ENCODE results near the gene RNU5D-1.
"Not testable (repeated sequence)": the region's sequence is repeated elsewhere in the genome, so short reads cannot be mapped to it uniquely, and the experiment has no call there.

The RNU5D-1 gene

DNA sequence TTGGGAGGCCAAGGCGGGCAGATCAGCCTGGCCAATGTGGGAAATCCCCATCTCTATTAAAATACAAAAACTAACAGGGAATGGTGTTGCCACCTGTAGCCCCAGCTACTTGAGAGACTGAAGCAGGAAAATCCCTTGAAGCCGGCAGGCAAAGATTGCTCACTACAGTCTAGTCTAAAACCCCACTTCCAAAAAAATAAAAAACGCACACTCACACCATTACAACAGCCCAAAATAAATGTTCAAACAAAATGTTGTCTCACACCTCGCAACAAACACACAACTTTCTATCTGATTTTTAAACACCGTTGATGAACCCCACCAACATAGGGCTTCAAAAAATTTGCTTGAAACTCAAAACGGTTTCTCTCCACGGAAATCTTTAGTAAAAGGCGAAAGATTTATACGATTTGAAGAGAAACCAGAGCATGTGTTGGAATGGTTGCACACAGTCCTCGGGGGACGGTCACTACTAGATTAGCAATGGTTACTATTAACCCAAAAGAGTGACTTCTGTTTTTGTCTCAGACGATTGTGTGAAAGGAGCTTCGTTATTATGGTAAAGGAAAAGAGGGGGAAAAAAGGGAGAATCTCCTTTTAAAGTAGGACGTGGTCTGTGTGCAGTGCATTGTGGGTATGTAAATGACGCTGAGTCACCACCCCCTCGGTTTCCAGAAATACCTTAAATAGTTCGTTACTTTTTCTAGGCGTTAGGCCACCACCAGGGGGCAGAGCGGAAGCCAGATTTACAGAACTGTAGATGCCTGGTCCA is at the start of gene RNU5D-1:
TSS of gene RNU5D-1 (minus strand) at position 430 of the 772 bp plus-strand sequence.
- DNase-seq: peak; percentile 90

DNA sequence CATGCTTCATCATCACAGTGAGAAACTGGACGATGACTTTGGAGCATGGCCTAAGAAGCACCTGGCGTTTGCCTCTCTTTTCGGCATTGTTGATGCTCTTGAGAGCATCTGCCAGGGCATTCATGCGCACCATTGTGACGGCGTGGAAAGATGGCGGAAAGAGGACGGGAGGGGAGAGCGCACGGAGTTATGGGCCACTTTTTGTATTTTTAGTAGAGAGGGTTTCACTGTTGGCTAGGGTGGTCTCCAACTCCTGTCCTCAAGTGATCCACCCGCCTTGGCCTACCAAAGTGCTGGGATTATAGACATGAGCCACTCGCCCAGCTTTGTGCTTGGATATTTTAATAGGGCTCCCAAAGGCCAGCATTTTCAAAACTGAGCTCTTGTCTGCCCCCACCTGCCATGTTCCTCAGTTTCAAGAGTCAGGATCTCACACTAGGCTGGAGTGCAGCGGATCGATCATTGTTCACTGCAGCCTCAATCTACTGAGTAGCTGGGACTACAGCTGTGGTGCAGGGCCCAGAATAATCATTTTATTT is 49.7 kb upstream of the RNU5D-1 start:
- no peak for DNase-seq

DNA sequence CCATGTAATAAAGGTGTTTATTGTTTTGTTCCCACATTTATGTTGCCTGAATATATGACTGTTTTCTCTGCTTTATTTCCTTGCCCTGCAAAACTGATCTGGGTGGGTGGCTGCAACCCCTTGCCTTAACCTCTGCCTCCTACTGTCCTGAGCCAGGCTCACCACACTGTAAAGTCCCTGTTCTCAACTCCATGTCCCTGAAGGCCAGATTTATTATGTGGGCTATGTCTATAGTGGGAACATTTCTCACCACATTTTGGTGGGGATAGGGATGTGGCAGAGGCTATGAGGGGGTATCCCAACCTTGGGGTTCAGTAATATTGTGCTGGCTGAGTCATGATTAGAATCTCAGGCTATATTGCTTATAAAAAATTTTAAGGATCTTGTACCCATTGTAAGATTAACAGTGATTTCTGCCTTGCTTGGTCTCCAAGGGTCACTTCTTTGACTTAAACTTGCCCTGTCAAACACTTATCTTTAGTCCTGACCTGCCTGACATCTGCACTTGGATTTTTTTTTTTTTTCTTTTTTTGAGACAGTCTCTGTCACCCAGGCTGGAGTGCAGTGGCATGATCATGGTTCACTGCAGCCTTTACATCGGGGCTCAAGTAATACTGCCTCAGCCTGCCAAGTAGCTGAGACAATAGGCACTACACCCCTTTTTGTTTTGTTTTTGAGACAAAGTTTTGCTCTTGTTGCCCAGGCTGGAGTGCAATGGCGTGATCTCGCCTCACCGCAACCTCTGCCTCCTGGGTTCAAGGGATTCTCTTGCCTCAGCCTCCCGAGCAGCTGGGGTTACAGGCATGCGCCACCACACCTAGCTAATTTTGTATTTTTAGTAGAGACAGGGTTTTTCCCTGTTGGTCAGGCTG is 48.0 kb upstream of the RNU5D-1 start:
- no peak for DNase-seq

DNA sequence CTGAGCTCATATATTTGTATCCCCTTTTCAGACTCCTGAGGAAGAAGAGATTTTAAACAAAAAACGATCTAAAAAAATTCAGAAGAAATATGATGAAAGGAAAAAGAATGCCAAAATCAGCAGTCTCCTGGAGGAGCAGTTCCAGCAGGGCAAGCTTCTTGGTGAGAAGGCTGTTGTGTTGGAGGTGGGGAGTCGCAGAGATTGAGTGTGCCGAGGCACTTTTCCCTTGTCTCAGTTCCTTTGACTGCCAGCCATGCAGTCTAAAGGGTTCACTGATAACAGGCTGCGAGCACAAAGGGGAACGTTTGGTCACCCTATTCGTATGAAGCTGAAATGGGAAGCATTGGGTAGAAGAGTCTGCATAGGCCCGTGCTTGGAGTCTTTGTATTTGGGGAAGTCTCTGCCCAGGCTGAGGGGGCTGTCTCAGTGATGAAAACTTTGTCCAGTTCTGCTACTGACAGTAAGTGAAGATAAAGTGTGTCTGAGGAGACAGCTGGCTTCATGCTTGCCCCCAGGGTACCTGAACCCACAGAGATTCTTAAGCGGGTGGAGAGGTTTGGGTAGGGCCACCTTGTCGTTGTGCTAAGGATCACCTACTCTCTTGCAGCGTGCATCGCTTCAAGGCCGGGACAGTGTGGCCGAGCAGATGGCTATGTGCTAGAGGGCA is 47.1 kb upstream of the RNU5D-1 start:
- DNase-seq: no peak

DNA sequence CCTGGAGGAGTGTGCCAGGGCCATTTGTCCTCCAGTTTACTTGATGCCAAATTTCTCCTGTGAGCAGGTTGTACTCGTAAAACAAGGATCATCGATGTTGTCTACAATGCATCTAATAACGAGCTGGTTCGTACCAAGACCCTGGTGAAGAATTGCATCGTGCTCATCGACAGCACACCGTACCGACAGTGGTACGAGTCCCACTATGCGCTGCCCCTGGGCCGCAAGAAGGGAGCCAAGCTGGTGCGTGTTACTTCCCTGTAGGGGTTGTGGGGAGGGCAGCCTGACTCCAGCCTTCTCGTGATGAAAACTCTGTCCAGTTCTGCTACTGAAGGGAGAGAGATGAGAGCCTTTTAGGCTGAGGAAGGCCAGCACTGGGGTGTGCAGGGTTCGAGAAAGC is 46.6 kb upstream of the RNU5D-1 start:
- no peak for DNase-seq

DNA sequence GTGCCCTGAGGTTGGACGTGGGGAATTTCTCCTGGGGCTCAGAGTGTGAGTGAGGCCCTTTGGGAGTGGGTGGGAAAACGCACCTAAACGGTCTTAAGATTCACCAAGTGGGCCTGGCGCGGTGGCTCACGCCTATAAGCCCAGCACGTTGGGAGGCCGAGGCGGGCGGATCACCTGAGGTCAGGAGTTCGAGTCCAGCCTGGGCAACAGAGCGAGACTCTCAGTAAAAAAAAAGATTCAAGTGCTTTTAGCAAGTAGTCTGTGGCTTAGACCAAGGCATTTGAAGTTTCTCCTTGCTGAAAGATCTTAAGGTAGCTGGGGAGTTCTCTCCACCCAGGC is 45.7 kb upstream of the RNU5D-1 start:
- DNase-seq: no peak

DNA sequence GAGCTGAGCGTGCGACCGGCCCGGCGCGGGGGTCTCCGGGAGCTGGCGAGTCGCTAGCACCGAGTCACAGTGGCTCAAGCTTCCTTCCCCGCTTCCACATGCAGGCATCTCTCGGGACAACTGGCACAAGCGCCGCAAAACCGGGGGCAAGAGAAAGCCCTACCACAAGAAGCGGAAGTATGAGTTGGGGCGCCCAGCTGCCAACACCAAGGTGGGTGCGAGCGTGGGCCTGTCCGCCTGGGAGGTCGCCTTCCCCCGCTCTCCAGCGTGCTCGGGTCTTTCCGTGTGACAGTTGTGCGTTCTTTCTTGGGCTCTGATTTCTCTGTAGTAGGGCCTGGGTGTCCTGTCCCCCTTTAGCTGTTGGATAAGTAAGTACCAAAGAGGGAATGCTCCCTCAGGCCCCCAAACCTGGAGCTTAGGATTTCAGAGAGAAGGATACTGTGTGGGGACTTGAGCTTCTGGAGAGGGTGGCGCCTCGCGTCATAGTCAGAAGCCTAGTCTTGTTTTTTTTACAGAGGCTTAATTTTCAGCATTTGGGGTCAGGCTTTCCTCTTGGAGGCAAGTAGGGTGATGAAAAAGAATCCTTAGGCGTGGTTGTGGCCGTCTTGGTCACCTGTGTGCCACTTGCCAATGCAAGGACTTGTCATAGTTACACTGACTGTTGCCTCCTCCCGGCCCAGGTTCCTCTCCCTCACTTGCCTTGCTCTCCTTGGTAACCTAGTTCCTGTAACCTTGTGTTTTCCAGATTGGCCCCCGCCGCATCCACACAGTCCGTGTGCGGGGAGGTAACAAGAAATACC is 45.2 kb upstream of the RNU5D-1 start:
- DNase-seq: no peak

DNA sequence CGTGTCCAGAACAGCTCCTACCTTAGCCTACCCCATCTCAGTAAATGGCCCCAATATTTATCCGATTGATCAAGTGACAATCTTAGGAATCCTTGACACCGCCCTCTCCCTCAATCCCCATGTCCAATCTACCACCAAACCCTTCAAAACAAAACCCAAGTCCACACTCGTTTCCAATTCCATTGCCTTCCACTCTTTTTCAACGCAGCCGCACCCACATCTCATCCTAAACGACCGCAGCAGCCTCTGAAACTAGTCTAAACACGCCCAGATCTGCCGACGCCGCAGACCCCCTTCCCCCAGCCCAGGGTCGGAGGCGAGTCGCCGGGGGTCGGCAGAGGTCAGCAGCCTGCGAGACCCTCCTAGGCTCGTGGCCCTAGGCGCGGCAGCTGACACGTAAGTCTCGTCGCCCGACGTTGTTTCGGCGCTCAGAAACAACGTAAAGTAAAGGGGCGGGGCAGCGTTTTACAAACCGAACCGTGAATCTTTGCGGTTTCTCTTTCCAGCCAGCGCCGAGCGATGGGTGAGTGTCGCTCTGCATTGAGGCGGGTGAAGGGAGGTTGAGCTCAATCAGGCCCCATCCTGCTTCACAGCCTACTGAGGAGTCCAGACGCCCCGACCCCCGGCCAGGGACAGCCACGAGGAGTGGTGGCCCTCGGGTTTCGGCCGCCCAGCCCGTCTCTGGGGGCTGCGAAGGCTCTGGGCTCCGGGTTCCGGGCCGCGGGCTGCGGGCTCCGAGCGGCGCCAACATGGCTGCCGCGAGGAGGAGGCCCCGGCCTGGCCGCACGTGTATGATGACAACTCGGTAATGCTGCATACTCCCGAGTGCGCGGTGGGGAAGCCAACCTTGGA is 44.3 kb upstream of the RNU5D-1 start, which contains the start of gene RPS8:
TSS of gene RPS8 (plus strand) at position 463 of the 852 bp plus-strand sequence. CDS start at position 520, 57 bp downstream.
- DNase-seq: peak; percentile 96

DNA sequence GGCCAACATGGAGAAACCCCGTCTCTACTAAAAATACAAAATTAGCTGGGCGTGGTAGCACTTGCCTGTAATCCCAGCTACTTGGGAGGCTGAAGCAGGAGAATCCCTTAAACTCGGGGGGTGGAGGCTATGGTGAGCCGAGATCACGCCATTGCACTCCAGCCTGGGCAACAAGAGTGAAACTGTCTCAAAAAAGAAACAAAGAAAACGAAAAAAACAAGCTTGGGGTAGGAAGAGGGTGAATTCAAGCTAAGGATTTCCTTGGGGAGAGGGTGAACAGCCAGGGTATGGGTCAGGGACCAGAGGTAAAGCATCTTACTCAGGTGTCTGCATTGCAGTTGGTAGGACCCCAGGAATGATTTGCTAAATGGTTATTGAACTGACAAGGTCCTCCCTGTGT is 35.5 kb upstream of the RNU5D-1 start:
- DNase-seq: not testable (repeated sequence)

DNA sequence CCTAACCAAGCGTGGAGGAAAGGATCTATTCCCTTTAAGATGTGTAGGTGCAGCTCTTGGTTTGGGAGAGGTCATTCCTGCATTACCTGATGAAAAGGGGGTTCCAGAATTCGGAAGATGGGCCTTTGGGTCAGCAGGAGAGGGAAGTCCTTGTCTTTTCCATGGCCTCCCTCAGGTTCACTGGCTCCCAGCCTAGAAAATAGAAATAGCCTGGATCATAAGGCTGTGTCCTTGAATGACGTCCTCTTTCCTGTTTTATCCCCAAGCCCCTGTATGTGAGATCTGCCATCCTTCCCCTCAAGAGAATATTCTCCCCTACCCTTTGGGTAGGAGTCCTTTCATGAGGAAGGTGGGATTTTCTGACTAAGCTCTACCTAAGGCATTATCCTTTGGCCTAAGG is 29.9 kb upstream of the RNU5D-1 start:
- no peak for DNase-seq

DNA sequence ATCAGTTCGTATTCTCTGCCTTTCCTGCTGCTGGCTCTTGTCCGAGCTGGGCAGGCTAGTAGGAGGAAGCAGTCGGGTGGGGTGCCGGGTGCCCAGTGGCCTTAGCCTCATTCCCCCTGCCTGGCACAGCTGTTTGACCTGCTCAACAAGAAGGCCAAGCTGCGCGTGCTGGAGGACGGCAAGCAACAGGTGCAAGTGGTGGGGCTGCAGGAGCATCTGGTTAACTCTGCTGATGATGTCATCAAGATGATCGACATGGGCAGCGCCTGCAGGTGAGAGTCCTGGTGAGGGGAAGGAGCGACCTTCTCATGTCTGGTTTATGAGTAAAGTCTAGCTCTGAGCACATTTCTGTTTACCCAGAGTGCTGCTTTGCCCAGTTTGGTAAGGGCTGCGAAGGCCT is 28.1 kb upstream of the RNU5D-1 start:
- DNase-seq: no peak

DNA sequence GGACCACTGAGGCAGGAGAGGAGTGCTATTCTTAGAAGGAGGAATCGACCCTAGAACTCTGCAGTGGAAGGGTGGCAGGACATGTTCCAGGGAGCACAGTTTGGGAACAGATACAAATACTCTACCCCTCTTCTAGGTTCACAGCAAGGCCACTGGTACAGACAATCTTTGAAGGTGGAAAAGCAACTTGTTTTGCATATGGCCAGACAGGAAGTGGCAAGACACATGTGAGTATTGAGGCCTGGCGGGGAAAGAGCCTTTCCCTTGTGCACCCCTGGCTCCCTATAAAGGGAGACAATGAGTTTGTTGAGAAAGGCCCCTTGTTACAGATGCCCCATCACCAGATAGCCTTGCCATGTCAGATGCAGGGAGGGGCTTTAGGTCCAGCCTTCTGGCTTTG is 26.4 kb upstream of the RNU5D-1 start:
- DNase-seq: no peak

DNA sequence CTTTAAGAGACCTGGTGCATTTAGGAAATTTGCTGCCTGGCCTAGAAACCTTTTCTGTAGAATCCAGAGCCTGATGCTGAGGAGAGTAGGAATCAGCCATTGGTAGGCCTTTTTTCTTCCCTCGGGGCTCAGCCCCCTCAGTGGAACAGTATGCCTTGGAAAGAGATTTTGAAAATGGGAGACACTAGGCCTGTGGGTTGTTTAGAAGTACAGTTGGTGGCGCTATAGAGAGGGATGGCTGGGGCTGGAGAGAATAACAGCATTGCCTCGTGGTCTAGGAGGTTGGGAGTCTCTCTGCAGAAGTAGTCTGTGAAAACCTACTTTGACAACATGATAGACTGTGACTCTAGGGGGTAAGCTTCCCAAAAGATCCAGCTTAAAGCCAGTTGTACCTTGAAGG is 16.9 kb upstream of the RNU5D-1 start:
- no peak for DNase-seq

DNA sequence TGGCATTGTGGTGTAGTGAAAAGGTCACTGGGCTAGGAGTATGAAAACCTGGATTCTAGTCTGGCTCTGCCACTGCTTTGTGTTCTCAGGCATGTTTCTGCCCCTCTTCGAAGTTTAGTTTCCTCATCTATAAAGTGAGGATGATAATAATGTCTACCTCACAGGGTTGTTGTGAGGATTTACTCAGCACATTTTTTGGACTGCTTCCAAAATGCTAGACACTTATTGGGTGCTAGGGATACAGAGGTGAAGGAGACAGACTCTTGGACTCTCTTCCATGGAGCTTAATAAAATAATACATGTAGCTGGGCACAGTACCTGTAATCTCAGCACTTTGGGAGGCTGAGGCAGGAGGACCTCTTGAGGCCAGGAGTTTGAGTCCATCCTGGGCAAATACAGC is 12.2 kb upstream of the RNU5D-1 start:
- DNase-seq: no peak

DNA sequence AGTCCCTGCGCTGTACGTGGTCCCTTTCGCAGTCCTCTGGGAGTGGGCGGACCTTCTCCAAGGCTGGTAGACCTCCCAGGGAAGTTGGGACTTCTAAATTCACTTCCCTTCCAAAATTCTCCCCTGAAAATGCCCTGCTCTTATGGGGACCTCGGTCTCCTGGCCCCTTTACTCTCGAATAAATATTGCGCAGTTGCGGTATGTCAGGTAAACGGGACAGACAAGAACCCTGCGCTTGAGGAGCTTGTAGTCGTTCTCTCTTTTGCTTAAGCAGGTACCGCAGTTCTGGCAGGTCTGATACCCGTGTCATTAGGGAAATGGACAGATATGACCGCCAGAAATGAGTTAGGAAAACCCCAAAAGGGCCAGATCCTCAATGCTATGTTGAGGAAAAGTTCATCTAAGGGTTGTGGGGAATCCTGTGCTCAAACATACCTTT is 9.2 kb upstream of the RNU5D-1 start:
- DNase-seq: peak; percentile 5

DNA sequence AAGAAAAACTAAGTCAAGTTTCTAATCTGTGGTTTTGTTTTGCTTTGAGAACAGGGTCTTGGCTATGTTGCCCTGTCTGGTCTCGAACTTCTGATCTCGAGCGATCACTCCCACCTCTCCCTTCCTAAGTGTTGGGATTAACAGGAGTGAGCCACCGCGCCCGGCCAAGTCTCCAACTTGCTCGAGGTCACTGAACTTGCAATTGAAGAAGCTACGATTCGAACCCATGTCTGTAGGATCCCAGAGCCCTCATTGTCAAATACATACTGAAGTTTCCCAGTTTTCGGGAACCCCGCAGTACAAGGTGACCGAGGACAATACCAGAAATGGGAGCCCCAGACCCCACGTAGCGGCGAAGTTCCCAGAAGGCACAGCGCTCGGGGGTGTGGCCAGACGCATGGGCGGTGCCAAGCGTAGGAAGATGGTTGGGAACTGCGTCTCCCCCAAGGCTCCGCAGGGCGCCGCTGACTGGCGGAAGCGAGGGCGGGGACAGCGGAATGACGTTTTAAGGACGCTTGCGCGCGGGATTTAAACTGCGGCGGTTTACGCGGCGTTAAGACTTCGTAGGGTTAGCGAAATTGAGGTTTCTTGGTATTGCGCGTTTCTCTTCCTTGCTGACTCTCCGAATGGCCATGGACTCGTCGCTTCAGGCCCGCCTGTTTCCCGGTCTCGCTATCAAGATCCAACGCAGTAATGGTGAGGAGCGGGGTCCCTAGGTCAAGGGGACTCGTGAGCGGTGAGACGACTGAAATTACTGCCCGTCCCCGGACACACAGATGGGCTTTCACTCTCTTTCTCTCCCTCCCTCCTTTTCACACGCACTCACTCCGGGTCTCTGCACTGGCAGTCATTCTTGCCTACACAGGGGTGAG is 8.6 kb upstream of the RNU5D-1 start, which contains the start of gene KIF2C:
TSS of gene KIF2C (plus strand) at position 531 of the 872 bp plus-strand sequence. CDS start at position 627, 96 bp downstream.
- DNase-seq: peak; percentile 98

DNA sequence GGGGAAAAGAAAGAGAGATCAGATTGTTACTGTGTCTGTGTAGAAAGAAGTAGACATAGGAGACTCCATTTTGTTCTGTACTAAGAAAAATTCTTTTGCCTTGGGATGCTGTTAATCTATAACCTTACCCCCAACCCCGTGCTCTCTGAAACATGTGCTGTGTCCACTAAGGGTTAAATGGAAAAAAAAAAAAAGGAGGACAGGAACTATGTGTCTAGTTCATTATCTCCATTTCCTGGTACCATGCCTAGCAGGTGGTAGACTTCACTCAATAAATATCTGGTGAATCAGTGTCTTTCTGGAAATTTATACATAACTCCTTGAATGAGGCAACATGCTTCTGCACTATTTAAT is 8.0 kb upstream of the RNU5D-1 start:
- not testable (repeated sequence) for DNase-seq

DNA sequence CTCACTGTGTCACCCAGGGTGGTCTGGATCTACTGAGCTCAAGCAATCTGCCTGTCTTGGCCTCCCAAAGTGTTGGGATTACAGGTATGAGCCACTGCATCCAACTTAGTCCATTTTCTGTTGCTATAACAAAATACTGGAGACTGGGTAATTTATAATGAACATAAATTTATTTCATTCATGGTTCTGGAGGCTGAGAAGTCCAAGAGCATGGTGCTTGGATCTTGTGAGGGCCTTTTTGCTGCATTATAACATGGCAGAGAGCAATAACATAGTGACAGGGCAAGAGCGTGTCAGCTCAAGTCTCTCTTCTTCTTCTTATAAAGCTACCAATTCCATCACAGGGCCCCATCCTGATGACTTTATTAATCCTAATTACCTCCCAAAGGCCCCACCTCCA is 5.0 kb upstream of the RNU5D-1 start:
- DNase-seq: no peak

DNA sequence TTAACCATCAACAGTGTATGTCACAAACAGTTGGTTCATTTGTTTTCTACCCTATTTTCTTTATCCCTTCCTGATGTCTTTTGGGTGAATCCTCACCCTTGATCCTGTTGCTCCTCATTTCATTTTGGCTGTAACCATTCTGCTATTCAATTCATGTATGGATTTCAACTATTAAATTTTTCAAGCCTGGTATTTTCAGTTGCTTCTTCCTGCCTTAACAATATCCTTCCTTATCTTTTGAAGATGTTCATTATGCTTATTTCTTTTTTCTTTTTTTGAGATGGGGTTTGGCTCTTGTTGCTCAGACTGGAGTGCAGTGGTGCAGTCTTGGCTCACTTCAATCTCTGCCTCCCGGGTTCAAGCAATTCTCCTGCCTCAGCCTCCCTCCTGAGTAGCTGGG is 2.8 kb upstream of the RNU5D-1 start:
- no peak for DNase-seq

DNA sequence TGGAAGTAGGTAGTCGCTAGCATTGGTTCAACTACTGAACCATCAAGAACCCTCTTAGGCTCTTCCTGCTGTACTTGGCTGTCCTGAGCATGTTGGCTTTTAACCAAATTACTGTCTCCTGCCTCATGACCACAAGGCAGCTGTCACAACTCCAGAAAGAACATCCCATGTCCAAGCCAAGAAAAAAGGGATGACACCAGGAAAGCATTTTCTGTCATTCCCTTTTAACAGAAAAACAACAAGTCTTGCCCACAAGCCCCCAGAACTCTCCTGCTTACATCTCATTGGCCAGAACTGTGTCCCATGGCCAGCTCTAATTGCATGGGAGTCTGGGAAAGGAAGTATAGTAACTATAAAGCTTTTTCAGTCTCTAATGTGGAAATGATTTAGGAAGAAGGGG is 2.4 kb upstream of the RNU5D-1 start:
- no peak for DNase-seq

Data from NCI-H2171 (cell line).